IMR-90 (cell line): ENCODE results near the gene MACF1. TPM values are rescaled to one million over a fixed set of nuclear protein-coding genes. Genes with fewer than 3 reads are reported as not detected.

Experiments used
- ATAC-seq: fragments of 200-7000 bp; cut with Tn5 transposase; 2 replicates; pipeline ENCODE4 v1.9.1; 2020; ENCODE audit warnings: low read depth, mild to moderate bottlenecking, moderate library complexity
- BruUV-seq: library from RNA; stranded (reverse); fragments of 400-500 nt; replicated peaks from 2 replicates; lab custom pipeline; 2021; lab: Mats Ljungman, UMichigan
- CTCF ChIA-PET: fragments of 300-600 bp; formaldehyde crosslinking; extraction: SDS; loops from one replicate; lab custom pipeline; 2021; ENCODE audit warnings: antibody characterized with exemption; lab: Yijun Ruan, JAX
- POLR2A ChIA-PET: fragments of 300-600 bp; sonication (Branson Sonifier 250); formaldehyde crosslinking; loops from one replicate; lab custom pipeline; 2022; ENCODE audit warnings: antibody characterized with exemption; ENCODE audit not compliant: unreplicated experiment; lab: Charles Lee
- DNase-seq: peaks from one replicate; pipeline ENCODE4 v3.0.0; 2013
- H2AFZ ChIP-seq: replicated peaks from 2 replicates; pipeline ENCODE3; 2013; ENCODE audit warnings: low read length, mild to moderate bottlenecking; ENCODE audit not compliant: poor library complexity
- H2AK5ac ChIP-seq: 2 replicates; pipeline ENCODE4 v1.6.1; 2013; ENCODE audit warnings: low read depth, low read length, inconsistent platforms
- H2AK9ac ChIP-seq: replicated peaks from 2 replicates; pipeline ENCODE3; 2013; ENCODE audit warnings: mild to moderate bottlenecking, low read depth, low read length, moderate library complexity; ENCODE audit not compliant: poor library complexity
- H2BK120ac ChIP-seq: 2 replicates; pipeline ENCODE4 v1.6.1; 2013; ENCODE audit warnings: low read depth, low read length, inconsistent platforms
- H2BK15ac ChIP-seq: 3 replicates; pipeline ENCODE4 v1.6.1; 2013; ENCODE audit warnings: low read depth, low read length, inconsistent platforms
- H2BK20ac ChIP-seq: 2 replicates; pipeline ENCODE4 v1.6.1; 2013; ENCODE audit warnings: low read depth, mild to moderate bottlenecking, inconsistent platforms, low read length, moderate library complexity
- H2BK5ac ChIP-seq: 2 replicates; pipeline ENCODE4 v1.6.1; 2013; ENCODE audit warnings: mild to moderate bottlenecking, low read depth, low read length, inconsistent platforms; ENCODE audit not compliant: poor library complexity, severe bottlenecking
- H3K14ac ChIP-seq: replicated peaks from 2 replicates; pipeline ENCODE4 v1.6.1; 2013; ENCODE audit warnings: low read depth, low read length, inconsistent platforms
- H3K18ac ChIP-seq: 2 replicates; pipeline ENCODE4 v1.6.1; 2013; ENCODE audit warnings: low read depth, low read length, control low read depth
- H3K23ac ChIP-seq: 2 replicates; pipeline ENCODE4 v1.6.1; 2013; ENCODE audit warnings: low read depth, low read length, inconsistent platforms
- H3K27ac ChIP-seq: 2 replicates; pipeline ENCODE4 v1.5.1; 2013; ENCODE audit warnings: mild to moderate bottlenecking, control low read depth, low read length; ENCODE audit not compliant: insufficient read depth
- H3K27me3 ChIP-seq: 2 replicates; pipeline ENCODE4 v1.6.1; 2013; ENCODE audit warnings: low read length; ENCODE audit not compliant: control insufficient read depth, insufficient read depth
- H3K36me3 ChIP-seq: 2 replicates; pipeline ENCODE4 v1.6.1; 2013; ENCODE audit warnings: low read length, mixed read lengths; ENCODE audit not compliant: control insufficient read depth, insufficient read depth
- H3K4ac ChIP-seq: 2 replicates; pipeline ENCODE4 v1.6.1; 2013; ENCODE audit warnings: low read depth, low read length, inconsistent platforms
- H3K4me1 ChIP-seq: 2 replicates; pipeline ENCODE4 v1.6.1; 2013; ENCODE audit warnings: low read length, mixed read lengths; ENCODE audit not compliant: control insufficient read depth, insufficient read depth
- H3K4me2 ChIP-seq: 2 replicates; pipeline ENCODE4 v1.6.1; 2013; ENCODE audit warnings: low read depth, mild to moderate bottlenecking, control low read depth, low read length, moderate library complexity
- H3K4me3 ChIP-seq: 2 replicates; pipeline ENCODE4 v1.5.1; 2013; ENCODE audit warnings: low read depth, mild to moderate bottlenecking, control low read depth, low read length, moderate library complexity; ENCODE audit not compliant: insufficient read depth
- H3K56ac ChIP-seq: 2 replicates; pipeline ENCODE4 v1.6.1; 2013; ENCODE audit warnings: low read length, inconsistent platforms; ENCODE audit not compliant: insufficient read depth; ENCODE audit errors: extremely low read depth
- H3K79me1 ChIP-seq, 2 experiments: 2 replicates each; pipeline ENCODE4 v1.6.1; 2013; ENCODE audit warnings: low read length in 2 of 2, inconsistent platforms in 1 of 2, low read depth in 1 of 2
- H3K9ac ChIP-seq: 2 replicates; pipeline ENCODE4 v1.6.1; 2013; ENCODE audit warnings: low read depth, low read length, control low read depth
- H3K9me1 ChIP-seq: 2 replicates; pipeline ENCODE4 v1.6.1; 2013; ENCODE audit warnings: low read length, inconsistent platforms; ENCODE audit not compliant: insufficient read depth
- H3K9me3 ChIP-seq: 2 replicates; pipeline ENCODE4 v1.6.1; 2013; ENCODE audit warnings: low read length; ENCODE audit not compliant: control insufficient read depth, insufficient read depth
- H4K20me1 ChIP-seq: 2 replicates; pipeline ENCODE4 v1.6.1; 2013; ENCODE audit warnings: low read length, inconsistent platforms; ENCODE audit not compliant: insufficient read depth
- H4K5ac ChIP-seq: 2 replicates; pipeline ENCODE4 v1.6.1; 2013; ENCODE audit warnings: mild to moderate bottlenecking, low read depth, low read length, control low read depth
- H4K8ac ChIP-seq, 2 experiments: 2 replicates each; pipeline ENCODE4 v1.6.1; 2013; ENCODE audit warnings: low read depth in 2 of 2, low read length in 2 of 2, control low read depth in 1 of 2, inconsistent platforms in 1 of 2
- H4K91ac ChIP-seq: 2 replicates; pipeline ENCODE4 v1.6.1; 2013; ENCODE audit warnings: low read depth, low read length, inconsistent platforms; ENCODE audit not compliant: insufficient read depth
- BHLHE40 ChIP-seq: fragments of 150-350 bp; IDR thresholded peaks from 2 replicates; pipeline ENCODE4 v1.6.1; 2016; ENCODE audit warnings: mild to moderate bottlenecking, low read depth, low read length
- CEBPB ChIP-seq: IDR thresholded peaks from 2 replicates; pipeline ENCODE4 v1.6.1; 2012; ENCODE audit warnings: low read depth, low read length, improper control_type of control experiment
- CHD1 ChIP-seq: IDR thresholded peaks from 2 replicates; pipeline ENCODE4 v1.6.1; 2012; ENCODE audit warnings: low read depth, low read length, improper control_type of control experiment
- CTCF ChIP-seq: conservative IDR thresholded peaks from 2 replicates; pipeline ENCODE4 v1.5.1; 2012; ENCODE audit warnings: mild to moderate bottlenecking, low read depth, low read length, improper control_type of control experiment
- ELK1 ChIP-seq: fragments of 150-350 bp; IDR thresholded peaks from 2 replicates; pipeline ENCODE4 v1.6.1; 2016; ENCODE audit warnings: low read depth, mild to moderate bottlenecking, low read length, moderate library complexity, borderline replicate concordance
- FOS ChIP-seq: fragments of 150-350 bp; IDR thresholded peaks from 2 replicates; pipeline ENCODE4 v1.6.1; 2016; ENCODE audit warnings: low read depth, low read length
- MAFK ChIP-seq: IDR thresholded peaks from 2 replicates; pipeline ENCODE4 v1.6.1; 2012; ENCODE audit warnings: low read depth, low read length, improper control_type of control experiment
- MAZ ChIP-seq: IDR thresholded peaks from 2 replicates; pipeline ENCODE4 v1.6.1; 2012; ENCODE audit warnings: low read depth, mild to moderate bottlenecking, low read length, improper control_type of control experiment, moderate library complexity, borderline replicate concordance
- MXI1 ChIP-seq: IDR thresholded peaks from 2 replicates; pipeline ENCODE4 v1.6.1; 2012; ENCODE audit warnings: low read depth, mild to moderate bottlenecking, low read length, moderate library complexity, borderline replicate concordance
- NFE2L2 ChIP-seq: fragments of 150-350 bp; IDR thresholded peaks from 2 replicates; pipeline ENCODE4 v1.6.1; 2016; ENCODE audit warnings: low read depth, mild to moderate bottlenecking, low read length
- POLR2A ChIP-seq: IDR thresholded peaks from 2 replicates; pipeline ENCODE4 v1.6.1; 2012; ENCODE audit warnings: mild to moderate bottlenecking, low read depth, low read length
- RAD21 ChIP-seq: IDR thresholded peaks from 2 replicates; pipeline ENCODE4 v1.6.1; 2012; ENCODE audit warnings: low read length, improper control_type of control experiment
- RCOR1 ChIP-seq: IDR thresholded peaks from 2 replicates; pipeline ENCODE4 v1.6.1; 2012; ENCODE audit warnings: mild to moderate bottlenecking, low read length, improper control_type of control experiment; ENCODE audit not compliant: insufficient replicate concordance
- RFX5 ChIP-seq: IDR thresholded peaks from 2 replicates; pipeline ENCODE4 v1.8.0; 2012; ENCODE audit warnings: low read depth, mild to moderate bottlenecking, low read length, moderate library complexity
- SMC3 ChIP-seq: fragments of 150-350 bp; IDR thresholded peaks from 2 replicates; pipeline ENCODE4 v1.6.1; 2016; ENCODE audit warnings: low read depth, mild to moderate bottlenecking, antibody characterized with exemption, low read length, moderate library complexity
- USF2 ChIP-seq: fragments of 150-350 bp; IDR thresholded peaks from 2 replicates; pipeline ENCODE4 v1.6.1; 2017; ENCODE audit warnings: mild to moderate bottlenecking, antibody characterized with exemption, low read length, low read depth
- WGBS, 2 experiments: methylation state at CpG; one replicate each; pipeline versions ENCODE4 v1.1.5 to v1.1.7; 2013; ENCODE audit warnings: missing lambda C conversion rate in 2 of 2; ENCODE audit not compliant: insufficient read length in 1 of 2; ENCODE audit errors: extremely low coverage in 2 of 2; 5-methylcytosine and 5-hydroxymethylcytosine counted together
- dilution Hi-C: fragments of 300-500 bp; cut with HindIII; formaldehyde crosslinking; loops from one replicate; pipeline ENCODE4 v1.14.3; 2018; ENCODE audit warnings: low sequenced_read_pairs; ENCODE audit not compliant: unreplicated experiment
- in situ Hi-C: fragments of 300-500 bp; cut with MboI; formaldehyde crosslinking; loops from 3 replicates; pipeline ENCODE4 v1.14.3; 2019; ENCODE audit warnings: low sequenced_read_pairs, inconsistent platforms, mixed read lengths
- intact Hi-C: fragments of 100-400 bp; cut with micrococcal nuclease; formaldehyde crosslinking; loops from 2 replicates; pipeline ENCODE4 v1.10.0; 2022
- polyA plus RNA-seq, 3 experiments: library from polyadenylated mRNA; depleted of rRNA; stranded (reverse); fragments of >200 nt; gene quantifications; 2 replicates each; pipeline ENCODE4 v1.2.3, GENCODE V29; 2012; ENCODE audit warnings: low replicate concordance in 1 of 3
- total RNA-seq: library from RNA; depleted of rRNA; stranded (reverse); fragments of >200 nt; gene quantifications from 2 replicates; pipeline ENCODE4 v1.2.3, GENCODE V29; 2012

MACF1 gene
- total and polyA plus RNA-seq, 2 of the 4 experiments (the other 2 are of a cell fraction): 67.6 to 369 TPM

- ATAC-seq (0 out of 2 replicates have a peak, but pooled peaks have one; percentile 28), DNase-seq (no peak)
- Histone ChIP-seq H3K79me1 (peaks cover 18 to 24% of the 10 kb centered on the region in 2 experiments), H2AFZ (no peak overlapping the region), H2BK15ac (no peak overlapping the region), H4K20me1 (no peaks in the 10 kb centered on the region), H3K27ac (no peak overlapping the region), H3K14ac (no peak overlapping the region), H3K4me3 (no peak overlapping the region), H3K4me2 (no peak overlapping the region), H3K9ac (no peak overlapping the region), H3K4me1 (no peaks in the 10 kb centered on the region), H3K36me3 (peaks cover 68% of the 10 kb centered on the region), H3K9me3 (no peaks in the 10 kb centered on the region), H3K4ac (no peak overlapping the region), H4K5ac (no peak overlapping the region), H4K91ac (no peak overlapping the region), H3K27me3 (no peaks in the 10 kb centered on the region), H3K23ac (no peak overlapping the region), H2BK20ac (no peak overlapping the region), H4K8ac (no peak overlapping the region), H3K56ac (no peak overlapping the region), H2BK5ac (no peak overlapping the region), H2AK5ac (no peak overlapping the region), H3K18ac (no peak overlapping the region), H2BK120ac (no peak overlapping the region), H3K9me1 (peaks cover 7% of the 10 kb centered on the region; the same call in 1 of the 2 replicates), H2AK9ac (no peak overlapping the region)
- no CpG with 5 or more reads among the region's 3 CpGs for WGBS, 2 experiments
- ChIA-PET CTCF (interaction anchor here (0.5 to 0.7 kb wide), 2 partner anchors 187 to 221 kb away, joined by 3 to 4 read pairs; no protein-coding TSS in a partner anchor), POLR2A (no interaction called here)
- intact Hi-C loops: no loop called here
- dilution Hi-C loops: loop anchor here (25.0 kb wide), 1 partner anchor 108 kb away; no protein-coding TSS in a partner anchor
- in situ Hi-C loops: no loop called here
- no TSS peak for BruUV-seq
- TF ChIP-seq ELK1 (no peak), RAD21 (no peak), CEBPB (no peak), SMC3 (no peak), RCOR1 (no peak), CHD1 (no peak), CTCF (no peak), NFE2L2 (no peak), RFX5 (no peak), MXI1 (no peak), MAZ (no peak), MAFK (no peak), FOS (no peak), BHLHE40 (no peak), USF2 (no peak), POLR2A (no peak)
Measured at GRCh38 chr1:39354572-39354971, 150.1 kb downstream of the MACF1 start.
